OCI-LY1 (cell line): Measurements from ENCODE around the gene KRT34.

Experiments used
- CTCF ChIP-seq: fragments of 200-600 bp; sonication (generic), shearing (Covaris generic); IDR thresholded peaks from 2 replicates; pipeline ENCODE4 v1.5.1; 2017; ENCODE audit warnings: mild to moderate bottlenecking, antibody characterized with exemption, low read length, moderate library complexity, mixed read lengths
- EZH2 ChIP-seq: fragments of 200-600 bp; sonication (generic), shearing (Covaris generic); IDR thresholded peaks from 2 replicates; pipeline ENCODE4 v1.8.0; 2017; ENCODE audit warnings: borderline replicate concordance, mixed run types, mild to moderate bottlenecking, antibody characterized with exemption, low read length, moderate library complexity, mixed read lengths

DNA sequence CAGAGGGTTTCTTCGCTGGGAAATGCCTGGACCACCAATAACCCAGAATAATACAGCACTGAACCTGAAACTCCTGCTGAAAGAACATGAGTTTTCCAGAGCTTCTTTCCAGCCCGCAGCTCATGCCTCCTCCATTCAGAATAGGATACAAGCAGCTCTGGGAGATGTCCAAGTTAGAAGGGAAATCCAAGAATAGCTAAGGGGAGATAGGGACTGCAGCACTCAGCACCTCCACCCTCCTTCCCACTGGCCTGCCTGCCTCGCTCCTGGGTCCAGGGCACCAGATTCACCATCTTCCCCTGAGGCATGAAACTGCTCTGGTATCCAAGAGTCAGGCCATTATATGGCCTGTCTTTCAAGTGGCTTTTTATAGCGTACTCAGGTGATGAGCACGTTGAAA, 11.2 kb upstream of the KRT34 start:
- no peak for TF ChIP-seq CTCF
- no peak for TF ChIP-seq EZH2
